ENCODE results near the gene GTF2F1.
"Not testable (repeated sequence)": the region's sequence is repeated elsewhere in the genome, so short reads cannot be mapped to it uniquely, and the experiment has no call there.

GTF2F1 gene

GRCh38 chr19:6416658-6417405, 23.9 kb upstream of the GTF2F1 start:
- no peak for DNase-seq

GRCh38 chr19:6415591-6416190, 22.7 kb upstream of the GTF2F1 start:
- no peak for DNase-seq

DNA sequence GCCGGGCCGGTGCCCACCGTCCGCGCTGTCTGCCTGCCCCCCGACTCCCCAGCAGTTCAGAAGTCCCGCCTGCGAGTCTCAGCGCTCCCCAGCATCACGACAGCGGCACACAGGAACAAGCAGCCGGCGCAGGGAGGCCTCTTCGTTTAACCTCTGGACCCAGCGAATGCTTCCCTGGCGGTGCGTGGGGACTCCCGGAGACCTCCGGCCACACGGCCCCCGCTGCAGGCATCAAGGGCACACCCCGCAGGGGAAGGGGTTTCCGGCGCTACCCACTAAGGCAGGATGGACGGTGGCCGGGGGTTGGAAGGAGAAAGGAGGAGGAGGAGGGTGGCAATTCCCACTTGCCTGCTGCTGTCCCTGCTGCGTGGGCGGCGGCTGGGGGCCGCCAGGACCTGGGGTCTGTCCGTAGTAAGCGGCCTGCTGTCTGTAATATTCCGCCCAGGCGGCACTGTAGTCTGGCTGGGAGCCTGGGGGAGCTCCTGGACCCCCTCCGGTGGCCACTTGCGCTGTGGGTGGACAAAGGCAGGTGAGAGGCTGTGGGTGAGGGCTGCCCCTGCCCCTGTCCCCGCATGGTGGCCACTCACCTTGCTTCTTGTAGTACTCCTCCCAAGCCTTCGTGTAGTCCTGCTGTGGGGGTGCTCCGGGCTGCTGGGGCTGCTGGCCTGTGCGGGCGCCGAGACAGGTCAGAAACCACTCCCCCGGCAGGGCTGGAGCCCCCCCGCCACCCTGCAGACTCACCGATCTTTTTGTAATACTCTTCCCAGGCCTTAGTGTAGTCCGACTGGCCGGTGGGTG, 22.0 kb upstream of the GTF2F1 start:
- no peak for DNase-seq

DNA sequence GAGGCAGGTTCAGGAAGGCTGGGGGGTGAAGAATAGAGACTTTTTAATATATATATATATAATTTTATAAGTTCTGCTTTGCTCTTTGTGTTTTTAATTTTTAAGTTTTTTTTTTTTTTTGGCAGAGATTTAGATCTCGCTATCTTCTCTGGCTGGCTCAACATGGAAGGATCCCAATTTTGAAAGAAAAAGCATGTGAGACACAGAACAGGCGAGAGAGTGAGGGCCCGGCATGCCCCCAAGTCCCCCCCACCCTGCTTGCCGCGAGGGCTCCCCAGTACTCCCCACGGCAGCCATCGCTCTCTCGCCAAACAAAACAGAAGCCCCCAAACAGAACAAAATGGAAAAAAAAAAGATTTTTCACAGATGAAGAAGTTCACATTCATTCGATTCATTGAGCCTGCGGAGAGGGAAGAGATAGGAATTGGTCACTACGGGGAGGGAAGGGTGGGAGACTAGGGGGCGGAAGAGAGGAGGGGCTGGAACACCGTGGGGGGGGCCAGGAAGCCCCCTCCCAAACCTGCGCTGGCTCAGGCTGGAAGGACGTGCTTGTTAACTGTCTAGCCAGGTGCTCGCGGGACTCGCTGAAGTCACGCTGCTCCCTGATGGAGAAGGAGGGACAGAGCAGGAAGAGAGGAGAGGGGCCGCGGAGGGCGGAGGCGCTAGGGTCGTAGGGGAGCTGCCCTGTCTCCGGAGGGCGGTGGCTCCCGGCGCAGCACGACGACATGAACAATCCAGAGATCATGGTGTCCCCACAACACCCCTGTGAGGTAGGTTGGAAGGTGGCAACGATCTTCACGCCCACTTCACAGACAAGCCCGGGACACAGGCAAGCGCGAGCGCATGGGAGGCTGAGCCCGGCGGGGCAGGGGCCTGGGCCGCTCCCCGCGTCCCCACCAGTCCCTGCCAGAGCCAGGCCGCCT, 21.0 kb upstream of the GTF2F1 start:
- DNase-seq: no peak

DNA sequence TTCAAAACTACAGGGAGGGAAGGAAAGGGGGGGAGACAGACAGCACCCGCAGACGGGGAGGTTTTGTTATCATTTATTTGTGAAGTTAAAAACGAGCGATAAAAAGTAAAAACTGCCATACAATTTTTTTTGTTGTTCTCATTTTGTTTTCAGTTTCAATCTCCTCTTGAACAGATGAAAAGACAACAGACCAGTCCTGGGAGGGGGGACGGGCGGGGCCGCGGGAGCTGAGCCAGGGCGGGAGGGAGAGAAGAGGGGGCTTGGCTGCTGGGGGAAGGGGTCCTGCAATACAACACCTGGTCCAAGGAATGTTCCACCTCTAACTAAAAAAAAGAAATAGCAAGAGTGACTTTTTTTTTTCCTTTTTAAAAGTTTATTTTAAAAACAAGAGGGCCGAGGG, 20.3 kb upstream of the GTF2F1 start:
- no peak for DNase-seq

GRCh38 chr19:6412447-6413091, 19.6 kb upstream of the GTF2F1 start:
- DNase-seq: peak; percentile 15

- no peak for DNase-seq
Measured at GRCh38 chr19:6412061-6412446, 19.1 kb upstream of the GTF2F1 start.

DNA sequence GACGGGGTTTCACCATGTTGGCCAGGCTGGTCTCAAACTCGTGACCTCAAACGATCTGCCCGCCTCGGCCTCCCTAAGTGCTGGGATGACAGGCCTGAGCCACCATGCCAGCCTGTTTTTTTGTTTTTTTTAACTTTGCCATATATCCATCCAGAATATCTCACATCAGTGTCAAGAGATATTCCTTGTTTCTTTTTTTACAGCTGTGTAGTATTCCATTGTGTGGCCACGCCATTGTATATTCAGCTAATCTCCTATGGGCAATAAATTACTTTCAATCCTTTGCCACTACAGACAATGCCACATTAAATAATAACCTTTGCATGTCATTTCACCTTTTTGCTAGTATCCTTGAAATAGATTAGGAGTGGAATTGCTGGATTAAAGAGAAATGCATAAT, 16.4 kb upstream of the GTF2F1 start:
- no peak for DNase-seq

GRCh38 chr19:6406401-6406800, 13.4 kb upstream of the GTF2F1 start:
- no peak for DNase-seq

- DNase-seq: no peak
Measured at GRCh38 chr19:6402837-6403608, 10.1 kb upstream of the GTF2F1 start.

DNA sequence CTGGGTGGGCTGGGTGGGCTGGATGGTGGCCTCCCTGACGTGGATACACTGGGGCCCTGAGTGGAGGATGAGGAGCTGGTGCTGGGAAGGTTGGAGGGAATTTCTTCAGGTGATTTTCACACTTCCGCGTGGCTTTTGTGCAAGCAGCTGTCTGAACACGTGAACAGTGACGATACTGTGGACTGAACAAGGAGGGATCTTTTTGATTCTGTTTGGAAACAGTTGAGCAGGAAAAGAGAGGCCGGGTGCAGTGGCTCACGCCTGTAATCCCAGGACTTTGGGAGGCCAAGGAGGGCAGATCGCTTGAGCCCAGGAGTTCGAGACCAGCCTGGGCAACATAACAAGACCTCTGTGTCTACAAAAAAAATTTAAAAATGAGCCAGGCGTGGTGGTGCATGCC, 9.1 kb upstream of the GTF2F1 start:
- no peak for DNase-seq

- not testable (repeated sequence) for DNase-seq
Measured at GRCh38 chr19:6400062-6400944, 7.3 kb upstream of the GTF2F1 start.

DNA sequence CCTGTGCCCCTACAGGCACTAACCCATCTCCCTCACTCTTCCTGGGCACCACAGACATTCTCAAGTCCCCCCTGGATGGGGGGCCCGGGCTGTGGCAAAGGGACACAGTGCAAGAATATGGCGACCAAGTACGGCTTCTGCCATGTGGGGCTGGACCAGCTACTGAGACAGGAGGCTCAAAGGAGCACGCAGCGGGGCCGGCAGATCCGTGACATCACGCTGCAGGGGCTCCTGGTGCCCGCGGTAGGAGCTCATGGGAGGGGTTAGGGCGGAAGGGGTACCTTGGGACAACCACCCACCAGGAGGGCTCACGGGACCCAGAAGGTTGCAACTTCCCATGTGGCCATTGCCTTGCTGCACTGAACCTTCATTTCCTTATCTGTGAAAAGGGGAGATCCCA, 3.3 kb upstream of the GTF2F1 start:
- no peak for DNase-seq

GRCh38 chr19:6394831-6395230, 1.9 kb upstream of the GTF2F1 start:
- DNase-seq: no peak

- peak; percentile 73 for DNase-seq
Measured at GRCh38 chr19:6393983-6394412, 1.0 kb upstream of the GTF2F1 start.

DNA sequence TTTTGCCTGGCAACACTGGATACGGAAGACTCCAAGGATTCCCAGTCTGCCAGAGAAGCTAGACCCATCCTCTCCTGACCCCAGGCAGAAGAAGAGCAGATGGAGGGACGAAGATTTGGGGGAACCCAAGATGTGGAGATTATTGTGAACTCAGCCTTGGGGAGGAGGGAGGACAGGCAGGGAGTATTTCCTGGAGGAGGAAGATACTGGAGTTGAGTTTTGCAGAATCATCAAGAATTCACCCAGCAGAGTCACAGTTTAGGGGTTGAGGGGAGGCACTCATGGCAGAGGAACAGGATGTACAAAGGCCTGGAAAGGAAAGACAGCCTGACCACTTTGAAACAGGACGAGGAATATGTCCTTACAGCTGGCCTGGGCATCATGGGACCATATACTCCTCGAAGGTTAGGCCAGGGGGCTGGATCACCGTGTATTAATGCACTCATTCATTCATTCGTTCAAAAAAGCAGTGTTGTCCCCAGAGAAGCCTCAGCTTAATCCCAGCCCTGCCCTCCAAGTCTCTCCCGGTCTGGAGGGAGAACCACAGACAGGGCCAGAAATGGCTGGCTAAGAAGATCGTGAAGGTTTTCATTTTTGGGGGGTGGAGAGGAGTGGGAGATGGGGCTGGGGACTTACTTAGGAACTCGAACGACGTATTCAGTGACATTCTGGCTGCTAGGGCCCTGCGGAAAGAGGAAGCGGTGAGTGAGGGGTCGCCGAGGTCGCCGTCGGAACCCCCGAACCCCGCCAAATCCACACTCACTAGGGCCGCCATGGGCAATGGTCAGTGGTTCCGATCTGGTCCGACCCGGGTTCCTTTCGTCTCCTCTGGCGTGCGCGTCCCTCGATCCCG, 517 bp downstream of the GTF2F1 start:
- no peak for DNase-seq

GRCh38 chr19:6387372-6387771, 5.6 kb downstream of the GTF2F1 start:
- DNase-seq: no peak

- DNase-seq: no peak
Measured at GRCh38 chr19:6384381-6384780, 8.6 kb downstream of the GTF2F1 start.

- no peak for DNase-seq
Measured at GRCh38 chr19:6383188-6383587, 9.8 kb downstream of the GTF2F1 start.
